Thymus (tissue), 11 donors: ENCODE measurements around the gene DNMT3A. TPM values are rescaled to one million over a fixed set of nuclear protein-coding genes. Genes with fewer than 3 reads are reported as not detected.

Experiments used
- DNase-seq, 9 donors: peaks; one replicate each; pipeline ENCODE4 v3.0.0-alpha.2; 2013; ENCODE audit warnings: low spot score in 9 of 9, low read depth in 6 of 9, missing footprints in 1 of 9
- H3K27ac ChIP-seq, 2 donors: one replicate each; pipeline ENCODE4 v1.5.1; 2013; ENCODE audit warnings: control low read depth in 1 of 2, low read depth in 1 of 2, low read length in 1 of 2, mild to moderate bottlenecking in 1 of 2, moderate library complexity in 1 of 2
- H3K27me3 ChIP-seq, 2 donors: one replicate each; pipeline ENCODE4 v1.5.1; 2013; ENCODE audit warnings: low read length in 1 of 2; ENCODE audit not compliant: control insufficient read depth in 2 of 2, insufficient read depth in 1 of 2
- H3K36me3 ChIP-seq, 2 donors: one replicate each; pipeline ENCODE4 v1.5.1; 2013; ENCODE audit warnings: low read length in 1 of 2, mild to moderate bottlenecking in 1 of 2, moderate library complexity in 1 of 2; ENCODE audit not compliant: control insufficient read depth in 2 of 2, insufficient read depth in 2 of 2
- H3K4me1 ChIP-seq, 2 donors: one replicate each; pipeline ENCODE4 v1.5.1; 2013; ENCODE audit warnings: low read length in 2 of 2; ENCODE audit not compliant: control insufficient read depth in 2 of 2, insufficient read depth in 2 of 2
- H3K4me3 ChIP-seq, 2 donors: one replicate each; pipeline ENCODE4 v1.5.1; 2013; ENCODE audit warnings: low read length in 2 of 2, control low read depth in 1 of 2, mild to moderate bottlenecking in 1 of 2
- H3K9me3 ChIP-seq, 2 donors: one replicate each; pipeline ENCODE4 v1.5.1; 2013; ENCODE audit warnings: low read length in 1 of 2, mild to moderate bottlenecking in 1 of 2; ENCODE audit not compliant: control insufficient read depth in 2 of 2, insufficient read depth in 1 of 2
- WGBS: extraction: QIAGEN DNeasy Blood & Tissue Kit; methylation state at CpG from one replicate; pipeline ENCODE4 v1.1.7; 2013; 5-methylcytosine and 5-hydroxymethylcytosine counted together
- polyA plus RNA-seq: library from polyadenylated mRNA; stranded (reverse); fragments of 200-250 nt; gene quantifications from one replicate; pipeline ENCODE4 v1.2.3, GENCODE V29; 2013
- total RNA-seq: library from RNA; stranded (reverse); fragments of 120-200 nt; gene quantifications from one replicate; pipeline ENCODE4 v1.2.4, GENCODE V29; 2013
- donor health status: healthy.

DNMT3A gene
- total and polyA plus RNA-seq, 2 donors = 22.7 to 27.5 TPM

DNA sequence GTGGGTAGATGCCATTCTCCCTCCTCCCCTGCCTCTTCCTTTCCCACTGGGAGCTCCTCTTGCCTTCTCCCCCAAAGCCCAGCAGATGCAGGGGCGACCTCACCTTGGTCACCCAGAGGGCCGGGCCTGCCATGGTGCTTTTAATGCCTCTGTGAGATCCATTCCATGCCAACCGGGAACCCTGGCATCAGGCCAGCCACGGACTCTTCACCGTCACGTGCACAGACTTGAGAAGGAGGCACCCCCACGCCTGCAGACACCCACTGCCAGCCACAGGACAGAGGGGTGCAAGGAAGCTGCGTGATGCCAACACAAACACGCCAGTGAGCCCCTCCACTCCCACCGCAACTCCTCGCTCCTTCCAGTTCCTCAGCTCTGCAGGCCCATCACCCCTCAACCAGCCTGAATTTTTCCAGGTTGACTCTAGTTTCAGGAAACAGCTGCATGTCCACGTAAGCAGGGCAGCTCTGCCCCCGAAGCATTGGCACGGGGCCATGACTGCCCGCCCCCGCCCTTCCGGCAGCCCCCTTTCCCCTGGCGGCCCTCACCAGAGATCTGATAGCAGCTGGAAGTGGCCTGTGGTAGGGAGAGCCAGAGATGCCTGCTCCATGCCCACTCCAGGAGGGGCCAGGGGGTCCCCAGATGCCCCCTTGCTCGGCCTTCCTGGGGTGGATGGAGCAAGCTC, 50.8 kb downstream of the DNMT3A start:
- Histone ChIP-seq H3K9me3 (peaks cover 0 to 13% of the 10 kb centered on the region in 2 donors), H3K27me3 (no peaks in the 10 kb centered on the region), H3K36me3 (peaks cover 0 to 4% of the 10 kb centered on the region in 2 donors), H3K27ac (no peak overlapping the region), H3K4me1 (peaks cover 30 to 48% of the 10 kb centered on the region in 2 donors), H3K4me3 (no peak overlapping the region)
- WGBS = 58% methylated on average over 19 of the region's 19 CpGs
- DNase-seq = no peak

DNA sequence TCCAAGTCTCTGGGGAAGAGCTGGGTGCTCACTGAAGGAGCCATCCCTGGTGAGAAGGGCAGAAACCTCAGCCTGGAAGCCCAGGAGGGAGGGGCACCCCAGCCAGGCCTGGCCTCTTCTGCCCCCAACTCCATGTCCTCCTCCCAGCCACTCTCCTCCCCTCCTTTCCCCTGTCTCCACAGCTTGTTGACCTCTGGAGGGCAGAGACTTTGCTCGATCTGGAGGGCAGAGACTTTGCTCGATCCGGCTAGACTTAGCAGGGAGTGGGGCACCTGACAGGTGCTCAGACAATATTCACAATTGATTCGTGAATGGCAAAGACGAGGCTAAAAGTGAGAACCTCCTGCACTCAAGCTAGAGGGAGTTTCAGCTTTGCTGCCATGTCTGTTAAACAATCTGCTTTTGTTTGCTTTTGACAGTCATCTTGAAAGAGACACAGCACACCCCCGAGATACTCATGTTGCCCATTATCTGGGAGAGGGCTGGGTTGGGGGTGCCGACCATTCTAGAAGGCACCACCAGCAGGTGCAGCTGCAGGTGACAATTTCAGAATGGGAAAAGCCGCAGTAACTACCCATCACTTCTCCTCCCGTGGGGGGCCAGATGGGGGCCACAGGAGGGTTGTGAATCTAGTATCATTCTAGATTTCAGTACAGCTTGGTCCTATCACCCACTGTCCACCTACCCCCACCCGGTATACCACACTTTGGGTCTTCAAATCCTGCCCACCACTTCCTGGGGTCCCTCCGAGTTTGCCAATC, 54.8 kb downstream of the DNMT3A start:
- Histone ChIP-seq H3K4me3 (no peak overlapping the region), H3K27ac (peak overlapping the region; percentile 93 to 98), H3K4me1 (peaks cover 18 to 30% of the 10 kb centered on the region in 2 donors), H3K9me3 (peaks cover 0 to 13% of the 10 kb centered on the region in 2 donors), H3K36me3 (peaks cover 10 to 17% of the 10 kb centered on the region in 2 donors), H3K27me3 (no peaks in the 10 kb centered on the region)
- no peak for DNase-seq
- 95% methylated on average over 11 of the region's 11 CpGs for WGBS

DNA sequence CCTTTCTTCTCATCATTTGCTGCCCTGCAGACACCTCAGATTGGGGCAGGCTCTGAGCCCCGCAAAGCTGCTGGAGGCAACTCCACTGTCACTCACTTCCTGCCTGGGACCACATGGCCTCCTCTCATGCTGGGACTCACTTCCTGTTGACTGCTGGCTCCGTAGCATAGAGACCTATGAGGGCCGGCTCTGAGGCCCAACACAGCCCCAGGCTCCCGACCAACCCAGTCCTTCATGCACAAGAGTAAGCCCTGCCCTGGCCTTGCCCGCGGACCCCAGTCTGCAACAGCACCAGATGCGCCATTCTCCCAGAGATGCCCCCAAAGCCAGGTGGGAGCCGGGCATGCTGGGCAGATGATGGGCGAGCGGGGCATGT, 55.7 kb downstream of the DNMT3A start:
- Histone ChIP-seq H3K27ac (peak overlapping the region; percentile 93 to 98), H3K9me3 (peaks cover 0 to 14% of the 10 kb centered on the region in 2 donors), H3K27me3 (no peaks in the 10 kb centered on the region), H3K4me1 (peaks cover 13 to 32% of the 10 kb centered on the region in 2 donors), H3K4me3 (no peak overlapping the region), H3K36me3 (peaks cover 16 to 22% of the 10 kb centered on the region in 2 donors)
- 60% methylated on average over 10 of the region's 10 CpGs for WGBS
- DNase-seq = peak in 6 of 9 donors; percentile 59 to 90 (median 73)

DNA sequence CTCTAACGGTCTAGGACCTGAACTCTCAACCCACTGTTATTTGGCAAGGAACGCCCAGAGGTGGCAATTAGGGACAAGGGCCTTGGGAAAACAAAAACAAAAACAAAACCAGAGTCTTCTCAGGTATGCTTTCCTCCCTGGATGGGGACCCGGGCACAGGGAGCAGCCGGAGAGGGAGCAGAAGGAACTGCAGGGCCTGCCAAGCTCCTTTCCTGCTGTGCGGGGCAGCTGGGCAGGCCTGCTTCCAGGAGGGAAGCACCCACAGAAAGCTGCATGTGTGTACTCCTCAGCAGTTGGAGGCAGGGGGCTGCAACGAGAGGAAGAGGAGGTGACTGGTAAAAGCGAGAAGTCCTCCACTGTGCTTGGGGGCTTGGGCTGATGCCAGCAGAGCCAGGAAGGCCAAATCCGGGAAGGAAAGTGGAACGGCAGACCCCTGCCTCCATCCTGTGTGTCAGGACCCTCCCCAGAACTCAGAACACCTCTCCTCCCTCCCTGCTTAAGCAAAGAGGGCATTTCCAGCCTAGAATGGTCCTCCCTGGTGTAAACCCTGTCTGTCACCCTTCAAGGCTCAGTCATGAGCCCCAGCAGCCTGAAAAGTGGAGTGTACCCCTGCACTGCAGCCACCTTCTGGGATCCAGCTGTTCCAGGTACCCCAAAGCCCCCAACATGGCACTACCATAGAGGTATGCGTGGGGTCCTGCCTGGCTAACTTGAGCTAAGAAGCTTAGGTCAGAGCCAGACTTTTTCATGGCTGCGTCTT, 56.3 kb downstream of the DNMT3A start:
- Histone ChIP-seq H3K9me3 (peaks cover 0 to 18% of the 10 kb centered on the region in 2 donors), H3K27ac (peak overlapping the region; percentile 94 to 98), H3K4me1 (peaks cover 13 to 38% of the 10 kb centered on the region in 2 donors), H3K4me3 (no peak overlapping the region), H3K36me3 (peaks cover 19 to 22% of the 10 kb centered on the region in 2 donors), H3K27me3 (no peaks in the 10 kb centered on the region)
- 72% methylated on average over 11 of the region's 11 CpGs for WGBS
- DNase-seq = no peak

DNA sequence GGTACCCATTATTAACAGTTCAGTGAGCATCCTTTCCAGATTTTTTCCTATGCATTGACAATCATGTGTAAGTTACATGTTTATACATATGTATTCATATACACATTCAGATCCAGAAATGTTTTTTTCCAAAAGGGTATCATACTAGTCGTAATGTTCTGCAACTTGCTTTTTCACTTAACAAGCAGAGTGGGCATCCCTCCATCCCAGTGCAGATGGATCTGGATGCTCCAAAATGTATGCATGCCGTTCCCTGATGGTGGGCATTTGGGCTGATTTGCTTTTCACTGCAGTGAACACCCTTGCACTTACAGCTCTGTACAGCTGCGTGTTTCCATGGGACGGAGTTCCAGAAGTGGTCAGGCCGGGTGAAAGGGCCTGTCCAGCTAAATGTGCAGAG, 57.0 kb downstream of the DNMT3A start:
- H3K4me3 ChIP-seq = no peak overlapping the region
- peaks cover 20 to 22% of the 10 kb centered on the region in 2 donors for H3K36me3 ChIP-seq
- peak overlapping the region in 1 of 2 donors; percentile 98 for H3K27ac ChIP-seq
- DNase-seq = no peak
- WGBS = 98% methylated on average over 5 of the region's 5 CpGs
- peaks cover 13 to 39% of the 10 kb centered on the region in 2 donors for H3K4me1 ChIP-seq
- H3K27me3 ChIP-seq = no peaks in the 10 kb centered on the region
- peaks cover 0 to 18% of the 10 kb centered on the region in 2 donors for H3K9me3 ChIP-seq

DNA sequence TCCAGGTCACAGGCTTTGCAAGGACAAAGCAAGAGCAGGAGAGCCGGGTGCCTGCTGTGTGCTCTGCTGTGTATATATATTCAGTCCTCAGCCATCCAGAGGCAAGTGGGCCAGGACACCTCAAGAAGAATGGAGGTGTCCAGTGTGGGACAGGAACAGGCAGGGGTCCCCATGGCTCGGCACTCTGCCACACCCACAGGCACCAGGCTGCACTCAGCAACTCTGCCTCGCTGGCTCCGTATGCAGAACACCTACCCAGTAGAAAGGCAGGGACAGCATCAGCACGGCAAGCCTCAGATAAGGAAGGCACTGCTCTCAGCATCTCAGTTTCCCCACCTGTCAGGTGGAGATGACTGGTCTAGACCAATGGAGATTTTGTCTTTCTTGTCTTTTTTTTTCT, 57.8 kb downstream of the DNMT3A start:
- 93% methylated on average over 5 of the region's 5 CpGs for WGBS
- DNase-seq = no peak

DNA sequence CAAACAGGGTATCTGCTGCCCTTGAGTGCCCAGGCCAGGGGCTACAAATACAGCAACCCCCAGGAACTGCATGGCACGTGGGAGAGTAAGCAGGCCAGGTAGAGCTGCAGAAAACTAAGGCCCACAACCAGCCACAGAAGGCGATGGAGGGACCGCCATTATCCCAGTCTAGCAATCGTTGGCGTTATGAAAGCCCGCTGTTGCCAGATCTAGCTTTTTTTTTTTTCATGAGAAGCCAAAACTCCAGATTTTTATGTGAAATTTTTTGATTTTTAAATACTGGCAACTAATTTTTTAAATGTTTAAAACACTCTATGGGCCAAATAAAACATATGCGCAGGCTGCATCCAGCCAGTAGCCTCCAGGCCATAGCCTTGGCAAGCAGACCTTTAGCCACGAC, 59.8 kb downstream of the DNMT3A start:
- Histone ChIP-seq H3K27me3 (no peaks in the 10 kb centered on the region), H3K27ac (no peak overlapping the region), H3K4me3 (no peak overlapping the region), H3K9me3 (peaks cover 0 to 15% of the 10 kb centered on the region in 2 donors), H3K36me3 (peaks cover 20 to 22% of the 10 kb centered on the region in 2 donors), H3K4me1 (peaks cover 17 to 58% of the 10 kb centered on the region in 2 donors)
- no peak for DNase-seq
- 89% methylated on average over 8 of the region's 8 CpGs for WGBS

More for the DNA sequence above, 57.8 kb downstream of the DNMT3A start:
- Histone ChIP-seq H3K36me3 (peaks cover 20 to 22% of the 10 kb centered on the region in 2 donors), H3K4me3 (no peak overlapping the region), H3K4me1 (peaks cover 13 to 43% of the 10 kb centered on the region in 2 donors), H3K9me3 (peaks cover 0 to 15% of the 10 kb centered on the region in 2 donors), H3K27me3 (no peaks in the 10 kb centered on the region), H3K27ac (peak overlapping the region in 1 of 2 donors; percentile 18)

DNA sequence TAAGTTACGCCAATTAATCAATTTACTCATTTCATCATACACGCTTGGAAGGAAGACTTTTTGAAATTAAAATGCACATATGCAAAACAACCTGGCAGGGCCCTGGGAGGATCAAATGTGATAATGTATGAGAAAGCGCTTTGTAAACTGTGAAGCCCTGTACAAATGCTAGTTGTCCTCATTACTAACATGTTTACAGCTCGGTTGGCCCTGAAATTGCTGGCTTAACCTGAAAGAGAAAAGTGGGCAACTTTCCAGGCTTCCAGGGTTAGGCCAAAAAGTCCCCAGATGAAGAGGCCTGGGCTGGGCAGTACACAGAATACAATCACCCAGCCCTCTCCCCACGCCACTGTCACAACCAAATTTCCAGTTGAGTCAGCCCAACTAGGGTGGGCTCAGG, 60.2 kb downstream of the DNMT3A start:
- H3K4me3 ChIP-seq = no peak overlapping the region
- no peak for DNase-seq
- peaks cover 0 to 11% of the 10 kb centered on the region in 2 donors for H3K9me3 ChIP-seq
- H3K36me3 ChIP-seq = peaks cover 20 to 22% of the 10 kb centered on the region in 2 donors
- H3K27me3 ChIP-seq = no peaks in the 10 kb centered on the region
- no peak overlapping the region for H3K27ac ChIP-seq
- H3K4me1 ChIP-seq = peaks cover 20 to 58% of the 10 kb centered on the region in 2 donors
- 95% methylated on average over 5 of the region's 5 CpGs for WGBS
